Measurements from ENCODE around the gene MICAL3. TPM values are rescaled to one million over a fixed set of nuclear protein-coding genes. Genes with fewer than 3 reads are reported as not detected.

Gene MICAL3
- total RNA-seq, 3 donors from 2014 or later = 33.9 to 39.6 (median 35.1) TPM

GRCh38 chr22:17823226-17823625 is 201.1 kb downstream of the MICAL3 start:
- Mint-ChIP-seq H3K27me3 (ENCODE audit: low read depth) (no peaks in the 10 kb centered on the region), H3K4me3 (no peak overlapping the region), H3K4me1 (ENCODE audit: low read depth) (no peaks in the 10 kb centered on the region), H3K9me3 (no peaks in the 10 kb centered on the region), H3K36me3 (ENCODE audit: insufficient read depth) (peaks cover 12% of the 10 kb centered on the region)
- DNase-seq (no peak), ATAC-seq (no peak)

DNA sequence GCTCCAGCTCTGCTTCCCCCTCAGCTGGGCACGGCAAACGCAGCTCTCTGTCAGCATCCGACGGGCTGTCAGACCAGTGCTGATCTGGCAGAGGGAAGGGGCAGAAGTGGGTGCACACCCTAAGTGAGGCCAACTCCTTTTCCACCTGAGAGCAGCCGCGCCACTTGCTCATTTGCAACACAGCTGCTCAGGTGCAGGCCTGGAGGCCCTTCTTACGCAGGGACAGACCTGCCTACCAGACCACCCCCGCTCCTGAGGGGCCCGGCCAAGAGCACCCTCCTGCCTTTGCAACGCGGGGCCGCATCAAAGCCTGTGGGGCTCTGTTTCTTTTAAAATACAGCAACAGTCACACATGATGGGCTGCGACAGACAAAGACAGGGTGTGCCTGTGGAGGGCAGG is 202.3 kb downstream of the MICAL3 start:
- Mint-ChIP-seq H3K27me3 (ENCODE audit: low read depth) (no peaks in the 10 kb centered on the region), H3K36me3 (ENCODE audit: insufficient read depth) (peaks cover 12% of the 10 kb centered on the region), H3K9me3 (no peaks in the 10 kb centered on the region), H3K4me1 (ENCODE audit: low read depth) (no peaks in the 10 kb centered on the region), H3K4me3 (no peak overlapping the region)
- DNase-seq (no peak), ATAC-seq (no peak)

GRCh38 chr22:17820879-17821439 is 203.4 kb downstream of the MICAL3 start:
- DNase-seq = no peak
- no peak for ATAC-seq
- H3K27me3 Mint-ChIP-seq (ENCODE audit: low read depth) = no peaks in the 10 kb centered on the region
- H3K4me3 Mint-ChIP-seq = no peak overlapping the region
- peaks cover 4% of the 10 kb centered on the region for H3K36me3 Mint-ChIP-seq (ENCODE audit: insufficient read depth)
- no peaks in the 10 kb centered on the region for H3K4me1 Mint-ChIP-seq (ENCODE audit: low read depth)
- H3K9me3 Mint-ChIP-seq = no peaks in the 10 kb centered on the region

DNA sequence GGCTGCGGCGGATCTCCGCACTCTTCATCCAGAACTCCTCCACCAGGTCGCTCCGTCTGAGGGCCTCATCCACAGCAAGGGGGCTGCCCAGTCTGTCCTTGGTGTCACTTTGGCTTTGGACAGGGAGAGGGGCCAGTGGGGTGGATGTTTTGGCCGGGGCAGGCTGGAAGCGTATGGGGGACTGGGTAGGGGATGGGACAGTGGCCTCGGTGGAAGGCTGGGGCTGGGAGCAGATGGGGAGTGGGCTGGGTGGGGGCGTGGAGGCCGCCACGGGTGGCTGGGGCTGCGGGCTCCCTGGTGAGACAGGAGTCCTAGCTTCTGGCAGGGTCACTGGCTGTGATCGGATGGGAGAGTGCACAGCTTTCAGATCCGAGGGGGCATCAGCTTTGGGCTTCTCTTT is 205.7 kb downstream of the MICAL3 start:
- H3K9me3 Mint-ChIP-seq = no peaks in the 10 kb centered on the region
- H3K4me1 Mint-ChIP-seq (ENCODE audit: low read depth) = no peaks in the 10 kb centered on the region
- no peaks in the 10 kb centered on the region for H3K27me3 Mint-ChIP-seq (ENCODE audit: low read depth)
- DNase-seq = no peak
- peaks cover 10% of the 10 kb centered on the region for H3K36me3 Mint-ChIP-seq (ENCODE audit: insufficient read depth)
- H3K4me3 Mint-ChIP-seq = no peak overlapping the region
- ATAC-seq = no peak

- ATAC-seq = no peak
- H3K27me3 Mint-ChIP-seq (ENCODE audit: low read depth) = no peaks in the 10 kb centered on the region
- no peak overlapping the region for H3K4me3 Mint-ChIP-seq
- H3K9me3 Mint-ChIP-seq = no peaks in the 10 kb centered on the region
- DNase-seq = no peak
- H3K4me1 Mint-ChIP-seq (ENCODE audit: low read depth) = no peaks in the 10 kb centered on the region
- peaks cover 10% of the 10 kb centered on the region for H3K36me3 Mint-ChIP-seq (ENCODE audit: insufficient read depth)
Measured at GRCh38 chr22:17818180-17818579, 206.2 kb downstream of the MICAL3 start.

GRCh38 chr22:17817511-17818065 is 206.8 kb downstream of the MICAL3 start:
- Mint-ChIP-seq H3K4me3 (no peak overlapping the region), H3K36me3 (ENCODE audit: insufficient read depth) (peaks cover 10% of the 10 kb centered on the region), H3K4me1 (ENCODE audit: low read depth) (no peaks in the 10 kb centered on the region), H3K27me3 (ENCODE audit: low read depth) (no peaks in the 10 kb centered on the region), H3K9me3 (no peaks in the 10 kb centered on the region)
- DNase-seq = no peak
- no peak for ATAC-seq

DNA sequence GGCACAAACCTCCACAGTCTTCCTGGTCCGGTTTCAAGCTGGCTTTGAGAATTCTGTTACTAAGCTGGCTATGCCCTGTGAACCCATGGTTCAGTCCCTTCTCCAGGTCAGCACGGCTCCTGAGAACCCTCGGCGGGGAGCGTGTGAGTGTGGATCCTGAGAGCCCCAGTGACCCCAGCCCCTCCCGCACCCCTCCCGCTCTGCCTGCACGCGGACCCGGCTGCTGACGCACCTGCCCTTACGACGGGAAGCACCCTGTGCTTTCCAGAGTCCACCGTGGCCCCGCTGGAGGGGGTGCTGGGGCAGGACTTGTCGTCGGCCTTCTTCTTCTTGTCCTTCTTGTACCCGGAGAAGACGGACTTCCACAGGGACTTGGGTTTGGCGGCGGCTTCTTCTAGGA is 207.3 kb downstream of the MICAL3 start:
- Mint-ChIP-seq H3K9me3 (no peaks in the 10 kb centered on the region), H3K4me3 (no peak overlapping the region), H3K4me1 (ENCODE audit: low read depth) (no peaks in the 10 kb centered on the region), H3K36me3 (ENCODE audit: insufficient read depth) (peaks cover 10% of the 10 kb centered on the region), H3K27me3 (ENCODE audit: low read depth) (no peaks in the 10 kb centered on the region)
- ATAC-seq = no peak
- DNase-seq = no peak

DNA sequence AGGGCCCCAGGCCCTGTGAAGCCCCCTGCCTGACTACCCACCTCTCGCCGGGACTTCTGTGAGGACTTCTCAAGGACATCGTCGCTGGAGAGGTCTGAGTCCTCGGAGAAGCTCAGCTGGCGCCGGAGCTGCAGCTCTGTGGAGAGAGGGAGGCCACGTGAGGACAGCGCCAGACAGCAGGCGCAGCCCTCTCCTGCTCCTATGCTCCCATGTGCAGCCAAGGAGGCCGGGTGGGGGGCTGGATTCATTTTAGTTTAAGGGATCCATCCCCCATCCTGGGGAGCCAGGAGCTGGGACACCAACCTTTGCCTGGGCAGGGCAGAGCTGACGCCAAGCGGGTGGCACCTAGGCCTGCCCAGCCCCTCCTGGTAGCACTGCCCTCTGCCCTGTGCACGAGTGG is 207.7 kb downstream of the MICAL3 start:
- Mint-ChIP-seq H3K4me3 (no peak overlapping the region), H3K9me3 (no peaks in the 10 kb centered on the region), H3K27me3 (ENCODE audit: low read depth) (no peaks in the 10 kb centered on the region), H3K4me1 (ENCODE audit: low read depth) (no peaks in the 10 kb centered on the region), H3K36me3 (ENCODE audit: insufficient read depth) (peaks cover 10% of the 10 kb centered on the region)
- no peak for DNase-seq
- ATAC-seq = no peak

- ATAC-seq (no peak), DNase-seq (no peak)
- H3K27me3 Mint-ChIP-seq (ENCODE audit: low read depth) = no peaks in the 10 kb centered on the region
- H3K4me1 Mint-ChIP-seq (ENCODE audit: low read depth) = no peaks in the 10 kb centered on the region
- H3K4me3 Mint-ChIP-seq = no peak overlapping the region
- peaks cover 7% of the 10 kb centered on the region for H3K36me3 Mint-ChIP-seq (ENCODE audit: insufficient read depth)
- no peaks in the 10 kb centered on the region for H3K9me3 Mint-ChIP-seq
Measured at GRCh38 chr22:17815703-17816254, 208.6 kb downstream of the MICAL3 start.

- Mint-ChIP-seq H3K4me3 (no peak overlapping the region), H3K9me3 (no peaks in the 10 kb centered on the region), H3K4me1 (ENCODE audit: low read depth) (no peaks in the 10 kb centered on the region), H3K27me3 (ENCODE audit: low read depth) (no peaks in the 10 kb centered on the region), H3K36me3 (ENCODE audit: insufficient read depth) (peaks cover 7% of the 10 kb centered on the region)
- ATAC-seq = no peak
- no peak for DNase-seq
Measured at GRCh38 chr22:17814830-17815229, 209.5 kb downstream of the MICAL3 start.

- Mint-ChIP-seq H3K9me3 (no peaks in the 10 kb centered on the region), H3K4me3 (no peak overlapping the region), H3K4me1 (ENCODE audit: low read depth) (no peaks in the 10 kb centered on the region), H3K27me3 (ENCODE audit: low read depth) (no peaks in the 10 kb centered on the region), H3K36me3 (ENCODE audit: insufficient read depth) (peaks cover 7% of the 10 kb centered on the region)
- ATAC-seq = no peak
- no peak for DNase-seq
Measured at GRCh38 chr22:17814084-17814483, 210.3 kb downstream of the MICAL3 start.

- H3K4me1 Mint-ChIP-seq (ENCODE audit: low read depth) = no peaks in the 10 kb centered on the region
- ATAC-seq = no peak
- H3K9me3 Mint-ChIP-seq = no peaks in the 10 kb centered on the region
- no peaks in the 10 kb centered on the region for H3K27me3 Mint-ChIP-seq (ENCODE audit: low read depth)
- no peak overlapping the region for H3K4me3 Mint-ChIP-seq
- peaks cover 14% of the 10 kb centered on the region for H3K36me3 Mint-ChIP-seq (ENCODE audit: insufficient read depth)
- no peak for DNase-seq
Measured at GRCh38 chr22:17811119-17811518, 213.2 kb downstream of the MICAL3 start.

- no peak for DNase-seq
- Mint-ChIP-seq H3K4me3 (no peak overlapping the region), H3K36me3 (ENCODE audit: insufficient read depth) (peaks cover 13% of the 10 kb centered on the region), H3K4me1 (ENCODE audit: low read depth) (no peaks in the 10 kb centered on the region), H3K27me3 (ENCODE audit: low read depth) (no peaks in the 10 kb centered on the region), H3K9me3 (no peaks in the 10 kb centered on the region)
- ATAC-seq = no peak
Measured at GRCh38 chr22:17810570-17811116, 213.7 kb downstream of the MICAL3 start.

DNA sequence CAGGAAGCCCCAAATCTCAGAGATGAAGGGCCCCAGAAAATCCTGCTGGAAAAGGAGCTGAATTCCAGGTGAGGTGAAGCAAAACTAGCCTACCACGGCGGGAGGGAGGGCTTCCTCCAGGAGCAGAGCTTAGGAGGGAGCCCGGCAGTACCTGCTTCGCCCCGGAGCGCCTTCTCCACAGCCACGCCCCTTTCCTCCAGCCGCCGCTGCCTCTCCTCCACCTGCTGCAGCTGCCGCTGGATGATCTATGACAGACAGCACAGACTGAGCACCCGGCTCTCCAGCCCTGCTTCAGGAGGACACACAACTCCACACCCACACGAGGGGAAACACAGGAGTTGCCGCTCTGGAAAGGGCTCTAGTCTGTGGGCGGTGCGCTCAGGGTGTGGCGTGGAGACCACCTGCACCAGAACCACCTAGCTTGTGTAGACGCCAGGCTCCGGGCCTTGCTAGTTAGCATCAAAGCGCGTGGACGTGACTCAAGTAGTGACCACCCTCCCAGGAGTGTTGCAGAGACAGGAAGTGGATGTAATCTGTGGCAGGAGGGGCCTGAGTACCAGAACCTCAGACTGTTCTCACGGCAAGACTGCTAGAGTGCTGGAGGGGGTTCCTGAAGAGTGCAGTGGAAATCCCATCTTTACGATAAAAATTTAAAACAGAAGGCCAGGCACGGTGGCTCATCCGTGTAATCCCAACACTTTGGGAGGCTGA is 215.5 kb downstream of the MICAL3 start:
- H3K36me3 Mint-ChIP-seq (ENCODE audit: insufficient read depth) = peaks cover 7% of the 10 kb centered on the region
- H3K9me3 Mint-ChIP-seq = no peaks in the 10 kb centered on the region
- H3K4me1 Mint-ChIP-seq (ENCODE audit: low read depth) = no peaks in the 10 kb centered on the region
- H3K4me3 Mint-ChIP-seq = no peak overlapping the region
- no peaks in the 10 kb centered on the region for H3K27me3 Mint-ChIP-seq (ENCODE audit: low read depth)
- no peak for ATAC-seq
- DNase-seq = no peak
